VCaP (cell line): ENCODE data around the gene KDM3B.

Source experiments
- H3K27ac ChIP-seq: fragments of 450-650 bp; 2 replicates; pipeline ENCODE4 v1.5.1; 2017
- TF ChIP-seq, protein P1 (sequence below): fragments of 450-650 bp; conservative IDR thresholded peaks from 2 replicates; pipeline ENCODE4 v1.5.1; 2017; ENCODE audit warnings: mild to moderate bottlenecking, moderate library complexity

Gene KDM3B

DNA sequence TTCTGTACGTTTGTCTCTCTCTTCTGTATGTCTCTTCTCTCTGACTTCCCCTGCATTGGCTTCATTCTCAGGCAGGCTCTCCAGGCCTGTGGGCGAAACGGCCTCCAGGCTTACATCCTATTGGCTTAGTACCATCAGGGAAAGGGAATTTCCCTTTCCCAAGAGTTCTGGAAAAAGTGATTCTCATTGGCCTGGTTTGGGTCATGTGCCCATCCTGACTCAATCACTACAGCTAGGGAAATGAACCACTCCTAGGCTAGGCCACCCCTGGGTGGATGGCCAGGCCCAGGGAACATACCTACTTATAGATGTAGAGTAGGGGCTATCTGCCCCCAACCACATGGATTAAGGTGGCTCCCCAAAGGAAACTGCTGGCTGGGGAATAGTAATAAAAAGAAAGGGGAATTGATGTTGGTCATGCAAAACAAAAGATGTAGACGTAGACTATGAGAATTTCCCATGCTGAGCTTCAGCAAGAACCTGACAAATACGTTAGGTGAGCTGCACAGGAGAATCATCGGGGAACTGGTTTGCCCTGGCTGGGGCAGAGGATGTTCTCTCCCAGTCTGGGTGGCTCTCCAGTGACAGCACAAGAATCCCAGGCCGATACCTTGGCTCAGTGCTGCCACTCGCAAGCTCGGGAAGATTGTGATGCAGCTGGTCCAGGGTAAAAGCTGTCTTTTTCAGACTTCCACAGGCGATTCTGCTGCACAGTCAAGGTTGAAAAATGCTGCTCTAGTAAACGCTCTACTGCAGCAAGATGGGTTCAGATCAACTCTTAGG lies 109.0 kb downstream of the KDM3B start:
- TF ChIP-seq, protein P1, sequence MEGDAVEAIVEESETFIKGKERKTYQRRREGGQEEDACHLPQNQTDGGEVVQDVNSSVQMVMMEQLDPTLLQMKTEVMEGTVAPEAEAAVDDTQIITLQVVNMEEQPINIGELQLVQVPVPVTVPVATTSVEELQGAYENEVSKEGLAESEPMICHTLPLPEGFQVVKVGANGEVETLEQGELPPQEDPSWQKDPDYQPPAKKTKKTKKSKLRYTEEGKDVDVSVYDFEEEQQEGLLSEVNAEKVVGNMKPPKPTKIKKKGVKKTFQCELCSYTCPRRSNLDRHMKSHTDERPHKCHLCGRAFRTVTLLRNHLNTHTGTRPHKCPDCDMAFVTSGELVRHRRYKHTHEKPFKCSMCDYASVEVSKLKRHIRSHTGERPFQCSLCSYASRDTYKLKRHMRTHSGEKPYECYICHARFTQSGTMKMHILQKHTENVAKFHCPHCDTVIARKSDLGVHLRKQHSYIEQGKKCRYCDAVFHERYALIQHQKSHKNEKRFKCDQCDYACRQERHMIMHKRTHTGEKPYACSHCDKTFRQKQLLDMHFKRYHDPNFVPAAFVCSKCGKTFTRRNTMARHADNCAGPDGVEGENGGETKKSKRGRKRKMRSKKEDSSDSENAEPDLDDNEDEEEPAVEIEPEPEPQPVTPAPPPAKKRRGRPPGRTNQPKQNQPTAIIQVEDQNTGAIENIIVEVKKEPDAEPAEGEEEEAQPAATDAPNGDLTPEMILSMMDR: no peak
- H3K27ac ChIP-seq: no peak overlapping the region

DNA sequence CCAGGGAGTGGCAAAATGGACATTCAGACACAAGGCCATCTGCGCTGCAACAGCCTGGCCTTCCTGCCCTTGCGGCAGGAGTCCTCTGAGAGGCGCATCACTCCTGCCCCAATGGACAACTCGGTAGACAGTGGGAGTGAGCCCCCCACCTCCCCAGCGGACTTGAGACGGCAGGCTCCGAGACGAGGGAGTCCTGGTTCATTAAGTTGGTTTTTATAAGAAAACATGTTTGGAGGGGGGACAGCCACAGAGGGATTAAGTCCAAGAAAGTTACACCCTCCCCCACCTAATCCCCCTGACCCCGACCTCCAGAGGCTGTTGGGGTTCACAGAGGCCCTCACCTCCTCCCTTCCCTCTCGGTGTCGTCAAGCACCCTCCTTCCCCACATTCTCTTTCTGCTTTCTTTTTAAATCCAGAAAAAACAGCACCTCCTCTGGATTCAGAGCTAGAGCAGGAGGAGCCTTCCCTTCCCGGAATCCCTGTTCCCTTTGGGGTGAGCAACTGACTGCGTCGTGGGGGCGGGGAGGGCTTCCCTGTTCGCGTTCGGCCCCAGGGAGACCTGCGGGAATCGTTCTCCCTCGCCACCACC lies 111.0 kb downstream of the KDM3B start:
- peak overlapping the region; percentile 99 for H3K27ac ChIP-seq
- TF ChIP-seq, protein P1: no peak

DNA sequence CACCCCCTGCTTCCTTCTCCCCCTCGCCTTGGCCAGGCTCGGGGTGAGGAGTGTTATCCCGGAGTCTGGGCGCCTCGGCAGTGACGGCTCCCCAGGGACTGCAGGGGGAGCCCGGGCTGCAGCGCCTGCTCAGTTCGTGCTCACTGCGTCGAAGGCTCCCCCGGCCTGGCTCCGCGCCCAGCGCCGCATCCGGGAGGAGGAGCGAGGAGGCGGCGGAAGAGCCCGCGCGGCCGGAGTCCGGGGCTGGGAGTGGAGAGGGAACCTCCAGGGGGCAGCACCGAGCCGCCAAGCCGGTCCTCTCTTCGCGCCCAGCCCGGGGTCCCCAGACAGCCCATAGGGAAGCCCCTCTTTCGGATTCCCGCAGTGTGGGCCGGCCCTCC lies 111.5 kb downstream of the KDM3B start:
- TF ChIP-seq, protein P1: peak; percentile 100
- H3K27ac ChIP-seq: peak overlapping the region; percentile 99

DNA sequence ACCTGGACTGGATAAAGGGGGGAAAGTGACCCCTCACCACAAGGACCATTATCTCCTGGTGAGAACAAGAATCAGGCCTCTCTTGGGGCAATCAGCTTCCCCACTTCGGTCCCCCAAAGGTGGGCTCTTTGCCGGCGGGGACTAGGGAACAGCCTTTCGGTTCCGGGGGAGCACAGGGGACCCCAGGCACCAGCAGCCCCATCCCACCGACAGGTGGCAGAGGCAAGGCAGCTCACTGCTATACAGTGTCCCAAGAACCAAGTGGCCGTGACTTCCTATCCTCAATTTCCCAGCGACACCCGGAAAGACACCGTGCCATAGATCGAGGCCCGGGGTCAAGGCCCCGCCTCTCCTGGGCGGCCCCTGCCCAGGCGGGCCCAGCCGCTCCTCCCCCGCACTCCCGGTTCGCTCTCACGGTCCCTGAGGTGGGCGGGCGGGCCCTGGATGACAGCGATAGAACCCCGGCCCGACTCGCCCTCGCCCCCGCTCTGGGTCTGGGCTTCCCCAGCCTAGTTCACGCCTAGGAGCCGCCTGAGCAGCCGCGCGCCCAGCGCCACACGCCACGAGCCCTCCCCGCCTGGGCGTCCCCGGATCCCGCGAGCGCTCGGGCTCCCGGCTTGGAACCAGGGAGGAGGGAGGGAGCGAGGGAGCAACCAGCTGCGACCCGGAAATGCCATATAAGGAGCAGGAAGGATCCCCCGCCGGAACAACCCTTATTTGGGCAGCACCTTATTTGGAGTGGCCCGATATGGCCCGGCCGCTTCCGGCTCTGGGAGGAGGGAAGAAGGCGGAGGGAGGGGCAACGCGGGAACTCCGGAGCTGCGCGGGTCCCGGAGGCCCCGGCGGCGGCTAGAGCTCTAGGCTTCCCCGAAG lies 112.1 kb downstream of the KDM3B start:
- H3K27ac ChIP-seq: peak overlapping the region; percentile 99

GRCh38 chr5:138465261-138466124 lies 113.0 kb downstream of the KDM3B start, which contains the start of gene EGR1:
Gene EGR1 (plus strand): TSS chr5:138465479. CDS start chr5:138465762, 283 bp downstream.
- H3K27ac ChIP-seq: peak within 1 kb of the TSS; percentile 99
- TF ChIP-seq, protein P1: peak; percentile 16; the same call in 1 of the 2 replicates

More for the DNA sequence above, 112.1 kb downstream of the KDM3B start:
- TF ChIP-seq, protein P1: peak; percentile 24

GRCh38 chr5:138466125-138466899 lies 113.8 kb downstream of the KDM3B start:
- TF ChIP-seq, protein P1: 0 out of 2 replicates have a peak, but pooled peaks have one; percentile 10
- peak overlapping the region; percentile 99 for H3K27ac ChIP-seq
